GM19395 (cell line): ENCODE measurements around the gene LCP2.

ENCODE experiments used
- ATAC-seq: cut with Tn5 transposase; IDR thresholded peaks from one replicate; pipeline ENCODE4 v1.9.1; 2021; ENCODE audit warnings: mild to moderate bottlenecking, moderate library complexity; ENCODE audit not compliant: unreplicated experiment

The LCP2 gene

GRCh38 chr5:170276140-170276539 lies 21.4 kb downstream of the LCP2 start:
- ATAC-seq, result no peak

GRCh38 chr5:170275376-170275994 lies 22.1 kb downstream of the LCP2 start:
- ATAC-seq, result no peak

- ATAC-seq, result no peak
These were observed 23.4 kb downstream of the LCP2 start for GRCh38 chr5:170273968-170274710.

GRCh38 chr5:170270293-170271069 lies 27.1 kb downstream of the LCP2 start:
- ATAC-seq, result no peak

GRCh38 chr5:170269579-170269978 lies 28.0 kb downstream of the LCP2 start:
- ATAC-seq, result no peak

GRCh38 chr5:170268884-170269283 lies 28.7 kb downstream of the LCP2 start:
- ATAC-seq, result no peak

GRCh38 chr5:170268153-170268689 lies 29.4 kb downstream of the LCP2 start:
- no peak for ATAC-seq

- peak; percentile 92 for ATAC-seq
These were observed 30.0 kb downstream of the LCP2 start for GRCh38 chr5:170267431-170268152.

- no peak for ATAC-seq
These were observed 30.8 kb downstream of the LCP2 start for GRCh38 chr5:170266570-170267381.

- no peak for ATAC-seq
These were observed 32.1 kb downstream of the LCP2 start for GRCh38 chr5:170265522-170265921.

- ATAC-seq, result no peak
These were observed 33.7 kb downstream of the LCP2 start for GRCh38 chr5:170263906-170264305.

- ATAC-seq, result no peak
These were observed 35.2 kb downstream of the LCP2 start for GRCh38 chr5:170262061-170263045.

- no peak for ATAC-seq
These were observed 36.0 kb downstream of the LCP2 start for GRCh38 chr5:170261528-170262043.

- ATAC-seq, result no peak
These were observed 40.2 kb downstream of the LCP2 start for GRCh38 chr5:170257370-170257769.

- ATAC-seq, result no peak
These were observed 41.0 kb downstream of the LCP2 start for GRCh38 chr5:170256571-170256970.

GRCh38 chr5:170254056-170254455 lies 43.5 kb downstream of the LCP2 start:
- ATAC-seq, result peak; percentile 97

GRCh38 chr5:170252720-170253350 lies 44.7 kb downstream of the LCP2 start:
- no peak for ATAC-seq

- no peak for ATAC-seq
These were observed 45.5 kb downstream of the LCP2 start for GRCh38 chr5:170252109-170252508.
